A549 treated with CpdA at 1 μM for 4 hours (cell line): Measurements from ENCODE around the gene ZNF831. TPM values are rescaled to one million over a fixed set of nuclear protein-coding genes. Genes with fewer than 3 reads are reported as not detected.

ENCODE experiments used
- total RNA-seq: library from RNA; stranded (reverse); fragments of 200-300 nt; extraction: Qiagen RNA extraction; gene quantifications from 5 replicates; pipeline ENCODE4 v1.2.3, GENCODE V29; 2022; ENCODE audit warnings: low read depth

The ZNF831 gene
- not detected in 5 replicates for total RNA-seq

GRCh38 chr20:59163631-59164530 is at the start of gene ZNF831:
TSS of gene ZNF831 (plus strand) at chr20:59163821. CDS start at chr20:59191020, 27,199 bp downstream.

GRCh38 chr20:59300333-59301081 is 136.9 kb downstream of the ZNF831 start, which contains the start of gene EDN3:
TSS of gene EDN3 (plus strand) at chr20:59300611. CDS start at chr20:59300813, 202 bp downstream.

Other genes with a start within 250 kb of the ZNF831 start
- 41.8 to 48.9 TPM (median 45.3 TPM) in 5 replicates for gene NELFCD, start 182.6 kb upstream of the ZNF831 start, total RNA-seq
- 139 to 187 TPM (median 184 TPM) in 5 replicates for gene CTSZ, start 156.6 kb upstream of the ZNF831 start, total RNA-seq
- gene TUBB1, start 144.4 kb upstream of the ZNF831 start, total RNA-seq = 0.06 TPM in 1 of 5 replicates, not detected in the others
- 85.5 to 130 TPM (median 101 TPM) in 5 replicates for gene ATP5F1E, start 131.5 kb upstream of the ZNF831 start, total RNA-seq
- 54.9 to 71.1 TPM (median 57.3 TPM) in 5 replicates for gene PRELID3B, start 121.0 kb upstream of the ZNF831 start, total RNA-seq
- gene EDN3, start 136.8 kb downstream of the ZNF831 start, total RNA-seq = 0.03 to 0.10 TPM (median 0.08 TPM) in 3 of 5 replicates, not detected in the others